Lower lobe of right lung (tissue), 2 donors: ENCODE data around the gene DPF3. TPM values are rescaled to one million over a fixed set of nuclear protein-coding genes. Genes with fewer than 3 reads are reported as not detected.

Experiments used
- ATAC-seq, 2 donors: fragments of 200-7000 bp; cut with Tn5 transposase; one replicate each; pipeline ENCODE4 v1.9.1; 2020 to 2022; ENCODE audit warnings: mild to moderate bottlenecking in 2 of 2, moderate library complexity in 2 of 2
- DNase-seq: peaks from one replicate; pipeline ENCODE4 v3.0.0-alpha.2; 2020
- H3K27ac ChIP-seq: fragments of 200-600 bp; one replicate; pipeline ENCODE4 v1.8.0; 2022
- H3K27me3 ChIP-seq: fragments of 200-600 bp; one replicate; pipeline ENCODE4 v1.8.0; 2022; ENCODE audit warnings: low read depth
- H3K36me3 ChIP-seq: fragments of 200-600 bp; one replicate; pipeline ENCODE4 v1.8.0; 2022; ENCODE audit warnings: mild to moderate bottlenecking
- H3K4me1 ChIP-seq: fragments of 200-600 bp; one replicate; pipeline ENCODE4 v1.8.0; 2022
- H3K4me3 ChIP-seq: fragments of 200-600 bp; one replicate; pipeline ENCODE4 v1.8.0; 2022; ENCODE audit warnings: mild to moderate bottlenecking
- H3K9me3 ChIP-seq: fragments of 200-600 bp; one replicate; pipeline ENCODE4 v1.8.0; 2022
- intact Hi-C: fragments of 100-400 bp; cut with DNase I; formaldehyde crosslinking; loops from one replicate; pipeline ENCODE4 v1.11.0; 2022
- total RNA-seq: library from RNA; stranded (reverse); fragmentation: NEBNext Ultra II Directional; extraction: Animal tissue kit (Norgen Biotek cat#: 25700); gene quantifications from one replicate; pipeline ENCODE4 v1.2.1, GENCODE V29; 2021
- TF ChIP-seq, protein P1 (sequence below): fragments of 200-600 bp; IDR thresholded peaks from one replicate; pipeline ENCODE4 v1.8.0; 2022; ENCODE audit warnings: antibody characterized with exemption, mild to moderate bottlenecking
- donor health status: DM: no; HTN: yes; CAD: no; lungs with severe emphysema.

Gene DPF3
- total RNA-seq, 1 donor from 2014 or later: 0.59 TPM

DNA sequence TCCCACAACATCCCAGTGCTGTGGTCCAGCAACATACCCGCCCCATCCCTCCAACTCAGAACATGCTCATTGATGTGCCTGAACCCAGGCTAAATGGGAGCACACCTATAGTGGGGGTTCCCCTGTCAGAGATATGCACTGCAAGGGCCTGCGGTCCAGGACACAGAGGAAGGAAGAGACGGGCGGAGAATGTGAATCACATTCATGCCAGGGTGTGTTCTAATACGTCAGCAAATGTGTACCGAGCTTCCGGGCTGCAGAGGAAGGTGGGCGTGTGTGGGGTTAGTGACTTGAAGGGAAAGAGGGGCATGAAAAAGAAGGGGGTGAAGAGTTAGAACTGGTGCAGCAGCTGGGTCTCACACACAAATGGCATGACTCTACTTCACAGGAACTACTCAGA lies 83.7 kb downstream of the DPF3 start:
- DNase-seq (no peak), ATAC-seq (no peak)
- Histone ChIP-seq H3K4me1 (no peaks in the 10 kb centered on the region), H3K36me3 (no peaks in the 10 kb centered on the region), H3K9me3 (no peaks in the 10 kb centered on the region), H3K27ac (no peak overlapping the region), H3K4me3 (no peak overlapping the region), H3K27me3 (no peaks in the 10 kb centered on the region)
- TF ChIP-seq, protein P1, sequence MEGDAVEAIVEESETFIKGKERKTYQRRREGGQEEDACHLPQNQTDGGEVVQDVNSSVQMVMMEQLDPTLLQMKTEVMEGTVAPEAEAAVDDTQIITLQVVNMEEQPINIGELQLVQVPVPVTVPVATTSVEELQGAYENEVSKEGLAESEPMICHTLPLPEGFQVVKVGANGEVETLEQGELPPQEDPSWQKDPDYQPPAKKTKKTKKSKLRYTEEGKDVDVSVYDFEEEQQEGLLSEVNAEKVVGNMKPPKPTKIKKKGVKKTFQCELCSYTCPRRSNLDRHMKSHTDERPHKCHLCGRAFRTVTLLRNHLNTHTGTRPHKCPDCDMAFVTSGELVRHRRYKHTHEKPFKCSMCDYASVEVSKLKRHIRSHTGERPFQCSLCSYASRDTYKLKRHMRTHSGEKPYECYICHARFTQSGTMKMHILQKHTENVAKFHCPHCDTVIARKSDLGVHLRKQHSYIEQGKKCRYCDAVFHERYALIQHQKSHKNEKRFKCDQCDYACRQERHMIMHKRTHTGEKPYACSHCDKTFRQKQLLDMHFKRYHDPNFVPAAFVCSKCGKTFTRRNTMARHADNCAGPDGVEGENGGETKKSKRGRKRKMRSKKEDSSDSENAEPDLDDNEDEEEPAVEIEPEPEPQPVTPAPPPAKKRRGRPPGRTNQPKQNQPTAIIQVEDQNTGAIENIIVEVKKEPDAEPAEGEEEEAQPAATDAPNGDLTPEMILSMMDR: no peak
- intact Hi-C loops: no loop called here

DNA sequence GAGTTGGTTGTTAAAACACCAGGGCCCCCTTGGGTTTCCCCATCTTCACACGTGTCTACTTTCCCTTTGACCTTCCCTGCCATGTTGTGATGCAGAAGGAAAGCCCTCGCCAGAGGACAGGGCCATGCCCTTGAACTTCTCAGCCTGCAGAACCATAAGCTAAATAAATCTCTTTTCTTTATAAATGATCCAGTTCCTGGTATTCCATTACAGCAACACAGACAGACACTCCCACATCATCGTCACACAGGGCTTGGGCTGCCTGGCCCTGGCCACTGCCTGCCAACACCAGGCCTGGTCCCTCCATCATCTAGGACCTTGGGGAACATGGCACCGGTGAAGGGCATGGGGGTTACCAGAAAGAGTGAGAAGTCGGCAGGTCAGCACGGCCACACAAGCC lies 84.8 kb downstream of the DPF3 start:
- no peak overlapping the region for H3K27ac ChIP-seq
- intact Hi-C loops: no loop called here

DNA sequence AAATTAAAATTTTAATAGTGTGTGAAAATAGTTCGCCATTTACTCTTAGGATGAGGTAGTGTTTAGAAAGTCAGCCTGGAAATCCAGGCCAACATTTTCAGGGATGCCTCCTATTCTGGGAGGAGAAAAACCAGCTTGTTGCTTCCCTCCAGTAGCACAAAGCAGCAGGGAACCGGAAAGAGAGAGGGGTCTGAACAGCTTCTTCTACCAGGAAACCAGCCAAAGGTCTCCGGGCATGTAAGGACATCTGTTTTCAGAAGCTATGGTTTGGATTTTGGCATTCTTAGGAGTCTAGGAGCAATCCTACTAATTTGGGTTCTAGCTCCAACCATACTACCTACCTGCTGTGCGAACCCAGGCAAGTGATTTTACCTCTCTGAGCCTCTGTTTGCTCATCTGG lies 85.3 kb downstream of the DPF3 start:
- TF ChIP-seq, protein P1: no peak
- H3K4me3 ChIP-seq: no peak overlapping the region
- H3K27ac ChIP-seq: no peak overlapping the region
- ATAC-seq: no peak
- no peaks in the 10 kb centered on the region for H3K36me3 ChIP-seq
- H3K27me3 ChIP-seq: no peaks in the 10 kb centered on the region
- DNase-seq: no peak
- no peaks in the 10 kb centered on the region for H3K4me1 ChIP-seq
- intact Hi-C loops: no loop called here
- no peaks in the 10 kb centered on the region for H3K9me3 ChIP-seq

More for the DNA sequence above, 84.8 kb downstream of the DPF3 start:
- DNase-seq (no peak), ATAC-seq (no peak)
- Histone ChIP-seq H3K4me1 (no peaks in the 10 kb centered on the region), H3K27me3 (no peaks in the 10 kb centered on the region), H3K36me3 (no peaks in the 10 kb centered on the region), H3K4me3 (no peak overlapping the region), H3K9me3 (no peaks in the 10 kb centered on the region)
- TF ChIP-seq, protein P1: no peak

DNA sequence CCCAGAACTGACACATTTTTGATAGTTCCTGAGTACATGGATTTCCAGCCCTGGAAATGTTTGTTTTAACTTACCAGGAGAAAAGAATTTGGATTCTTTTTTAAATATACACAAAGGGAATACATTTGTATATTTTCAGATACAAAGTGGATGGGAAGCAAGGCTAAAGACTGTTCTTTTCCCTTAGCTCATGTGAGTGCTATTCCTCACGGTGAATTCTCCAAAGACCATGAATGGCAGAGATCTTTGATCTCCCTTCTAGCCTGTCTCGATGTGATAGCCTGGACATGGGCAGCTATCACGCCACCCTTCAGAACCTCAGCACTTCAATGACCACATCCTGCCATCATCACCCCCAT lies 91.3 kb downstream of the DPF3 start:
- no peak for ATAC-seq
- Histone ChIP-seq H3K36me3 (no peaks in the 10 kb centered on the region), H3K4me3 (no peak overlapping the region), H3K27me3 (no peaks in the 10 kb centered on the region), H3K9me3 (no peaks in the 10 kb centered on the region), H3K27ac (no peak overlapping the region), H3K4me1 (no peaks in the 10 kb centered on the region)
- no peak for DNase-seq
- TF ChIP-seq, protein P1: no peak
- intact Hi-C loops: no loop called here

DNA sequence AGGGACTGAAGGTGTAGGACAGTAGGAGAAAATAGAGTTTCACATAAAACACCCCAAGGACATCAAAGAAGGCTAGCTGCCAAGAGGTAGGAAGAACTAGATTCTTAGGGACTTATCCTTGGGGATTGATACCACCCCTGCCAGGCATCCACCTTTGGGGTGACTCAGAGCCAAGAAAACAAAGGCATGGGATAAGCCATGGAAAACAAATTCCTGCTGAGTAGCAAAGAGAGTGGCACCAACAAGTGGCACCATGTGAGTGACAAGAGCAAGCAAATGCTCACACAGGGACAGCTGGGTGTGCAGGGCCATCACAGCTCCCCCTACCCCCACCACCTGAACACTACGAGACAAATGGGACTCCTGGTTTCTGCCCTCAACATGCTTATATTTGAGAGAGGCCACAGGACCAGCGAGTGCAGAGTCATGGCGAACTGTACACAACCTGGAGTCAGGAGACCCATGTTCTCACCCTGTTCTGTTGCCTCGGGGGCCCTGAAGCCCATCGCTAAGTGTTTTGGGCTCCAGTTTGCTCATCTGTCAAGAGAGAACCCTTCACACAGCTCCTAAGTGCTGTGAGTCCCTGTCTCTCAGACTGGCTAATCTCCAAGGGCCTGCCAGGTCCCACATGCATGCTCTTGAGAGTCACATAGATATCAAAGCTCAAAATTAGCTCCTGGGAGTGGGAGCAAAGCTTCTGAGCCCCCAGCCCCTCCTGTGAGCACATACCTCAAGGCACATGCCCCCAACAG lies 91.9 kb downstream of the DPF3 start:
- Histone ChIP-seq H3K4me1 (no peaks in the 10 kb centered on the region), H3K36me3 (no peaks in the 10 kb centered on the region), H3K4me3 (no peak overlapping the region), H3K27ac (no peak overlapping the region), H3K27me3 (no peaks in the 10 kb centered on the region), H3K9me3 (no peaks in the 10 kb centered on the region)
- intact Hi-C loops: no loop called here
- TF ChIP-seq, protein P1: no peak
- DNase-seq: no peak
- ATAC-seq: no peak
